GM21360 (cell line): ENCODE results near the gene UNG.
"Not testable (repeated sequence)": the region's sequence is repeated elsewhere in the genome, so short reads cannot be mapped to it uniquely, and the experiment has no call there.

Experiments used
- ATAC-seq: cut with Tn5 transposase; IDR thresholded peaks from one replicate; pipeline ENCODE4 v1.9.1; 2021; ENCODE audit warnings: mild to moderate bottlenecking, moderate library complexity; ENCODE audit not compliant: unreplicated experiment

Gene UNG

DNA sequence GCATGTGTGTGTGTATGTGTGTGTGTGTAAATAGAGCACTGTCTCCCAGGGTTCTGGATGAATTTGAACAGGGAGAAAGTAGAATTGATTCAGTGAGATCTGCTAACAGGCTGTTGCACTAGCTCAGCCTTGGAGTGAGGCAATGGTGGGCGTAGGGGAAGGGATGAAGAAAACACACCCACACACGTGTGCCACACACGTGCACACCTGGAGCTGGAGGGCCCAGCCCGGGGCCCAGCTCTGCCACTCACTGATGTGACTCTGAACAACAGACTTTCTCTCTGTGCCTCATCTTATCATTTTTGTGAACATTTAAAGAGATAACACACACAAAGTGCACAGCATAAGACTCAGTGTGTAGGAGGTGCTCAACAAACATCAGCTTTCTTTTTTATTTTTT, 23.2 kb downstream of the UNG start:
- ATAC-seq, result no peak

DNA sequence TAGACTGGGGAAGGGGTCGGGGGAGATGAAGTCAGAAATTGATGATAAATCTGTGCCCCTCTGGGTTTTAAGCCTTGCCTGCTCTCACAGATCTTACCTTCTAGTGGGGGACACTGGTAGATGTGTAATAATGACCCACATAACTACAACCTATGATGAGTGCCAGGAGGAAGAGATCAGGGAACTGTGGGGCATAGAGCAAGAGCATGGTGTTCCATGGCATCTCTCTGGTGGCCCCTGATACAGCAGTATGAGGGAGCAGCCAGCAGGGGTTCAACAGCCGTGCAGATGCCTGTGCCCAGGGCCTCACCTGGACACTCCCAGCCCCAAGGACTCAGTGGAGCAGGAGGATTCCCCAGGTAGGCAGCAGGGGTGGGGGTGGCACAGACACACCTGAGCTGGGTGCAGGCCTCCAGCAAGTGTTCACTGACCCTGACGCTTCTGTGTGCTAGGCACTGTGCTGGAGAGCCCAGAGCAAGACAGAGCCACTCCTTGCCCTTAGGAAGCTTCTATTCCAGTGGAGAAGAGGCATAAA, 24.0 kb downstream of the UNG start:
- no peak for ATAC-seq

DNA sequence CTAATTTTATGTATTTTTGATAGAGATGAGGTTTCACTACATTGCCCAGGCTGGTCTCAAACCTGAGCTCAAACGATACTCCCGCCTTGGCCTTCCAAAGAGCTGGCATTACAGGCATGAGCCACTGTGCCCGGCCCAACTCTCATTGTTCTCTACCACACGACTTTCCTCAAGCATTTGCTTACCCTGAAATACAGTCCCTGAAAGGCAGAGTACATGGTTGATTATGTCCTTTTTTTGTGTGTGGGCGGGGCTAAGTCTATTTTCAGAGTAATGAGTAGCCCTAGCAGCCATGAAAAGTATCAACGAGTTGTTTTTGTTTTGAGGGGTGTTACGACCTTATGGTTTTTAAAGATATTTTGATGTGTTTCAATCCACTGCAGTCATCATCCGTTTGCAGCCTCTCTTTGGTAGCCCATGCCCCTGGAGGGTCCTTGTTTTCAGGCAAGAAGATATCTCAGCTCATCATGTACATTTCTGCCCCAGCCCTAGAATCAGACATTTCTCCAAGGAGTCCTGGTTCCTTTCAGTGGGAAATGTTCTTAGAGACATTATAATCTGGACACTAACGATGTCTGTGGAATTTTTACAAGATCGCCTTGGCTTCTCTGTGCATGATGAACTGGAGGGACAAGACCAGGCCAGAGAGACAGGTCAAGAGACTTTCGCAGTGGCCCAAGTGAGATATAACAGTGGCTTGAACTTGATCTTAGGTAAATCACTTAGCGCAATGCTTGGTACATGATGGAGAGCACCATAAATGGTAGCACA, 27.7 kb downstream of the UNG start:
- no peak for ATAC-seq

DNA sequence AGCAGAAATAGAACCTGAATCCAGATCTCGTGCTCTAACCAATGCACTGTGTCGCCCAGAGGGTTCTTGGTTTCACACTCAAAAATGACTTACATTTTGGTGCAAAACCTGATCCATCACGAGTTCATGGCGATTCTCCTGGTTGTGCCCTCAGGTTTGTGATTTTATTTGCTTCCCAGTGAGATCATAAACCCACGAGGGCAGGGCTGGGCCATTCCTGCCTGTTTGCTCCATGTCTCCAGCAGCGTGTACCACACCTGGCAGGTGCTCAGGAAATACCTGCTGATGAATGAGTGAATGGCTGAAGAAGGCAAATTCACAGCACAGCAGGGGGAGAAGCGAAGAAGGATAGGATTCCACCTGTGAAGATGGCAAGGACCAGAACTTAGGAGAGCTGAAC, 28.4 kb downstream of the UNG start:
- ATAC-seq, result no peak

DNA sequence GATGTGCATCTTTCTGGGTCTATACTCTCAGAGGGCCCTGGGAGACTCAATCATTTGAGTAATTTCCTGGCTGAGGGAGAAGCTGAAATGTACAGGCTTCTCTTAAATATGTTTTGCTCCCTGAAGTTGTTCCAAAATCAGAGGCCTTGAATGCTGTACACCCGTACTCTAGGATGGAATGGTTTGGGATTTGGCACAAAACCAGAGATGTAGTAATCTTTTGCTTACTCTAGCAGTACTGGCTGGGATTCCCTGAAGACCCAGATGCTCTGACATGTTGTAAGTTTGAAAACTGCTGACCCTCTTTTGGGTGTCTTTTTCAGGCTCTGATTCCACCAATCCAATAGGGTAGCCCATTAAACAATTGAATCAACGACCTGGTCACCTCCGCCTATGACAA, 29.4 kb downstream of the UNG start:
- no peak for ATAC-seq

DNA sequence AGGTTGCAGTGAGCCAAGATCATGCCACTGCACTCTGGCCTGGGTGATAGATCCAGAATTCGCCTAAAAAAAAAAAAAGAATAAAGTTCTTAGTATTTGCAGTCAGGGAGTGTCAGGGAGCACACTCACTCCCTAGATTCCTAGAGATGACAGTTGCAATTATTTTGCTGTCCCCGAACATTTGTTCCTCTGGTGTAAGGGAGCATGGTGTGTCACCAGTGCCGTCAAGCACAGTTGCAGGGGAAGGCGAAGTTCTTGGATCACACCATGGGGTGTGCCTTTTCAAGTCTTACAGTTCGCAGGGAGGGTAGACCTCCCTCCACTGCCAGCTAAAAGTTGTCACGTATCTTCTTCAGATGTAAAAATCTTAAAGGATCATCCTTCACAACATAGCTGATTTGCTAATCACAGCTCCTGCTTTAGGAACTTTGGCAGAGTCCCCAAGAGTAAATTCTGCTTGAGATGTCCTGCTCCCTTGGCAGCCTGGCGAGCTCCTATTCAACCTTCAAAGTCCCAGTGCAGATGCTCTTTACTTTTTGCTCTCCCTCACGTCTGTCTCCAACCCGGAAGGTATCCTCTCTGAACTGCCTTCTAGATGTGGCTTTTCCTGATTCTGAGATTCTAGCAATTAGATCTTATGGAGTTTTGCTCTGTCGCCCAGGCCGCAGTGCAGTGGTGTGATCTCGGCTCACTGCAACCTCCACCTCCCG, 30.3 kb downstream of the UNG start:
- no peak for ATAC-seq

DNA sequence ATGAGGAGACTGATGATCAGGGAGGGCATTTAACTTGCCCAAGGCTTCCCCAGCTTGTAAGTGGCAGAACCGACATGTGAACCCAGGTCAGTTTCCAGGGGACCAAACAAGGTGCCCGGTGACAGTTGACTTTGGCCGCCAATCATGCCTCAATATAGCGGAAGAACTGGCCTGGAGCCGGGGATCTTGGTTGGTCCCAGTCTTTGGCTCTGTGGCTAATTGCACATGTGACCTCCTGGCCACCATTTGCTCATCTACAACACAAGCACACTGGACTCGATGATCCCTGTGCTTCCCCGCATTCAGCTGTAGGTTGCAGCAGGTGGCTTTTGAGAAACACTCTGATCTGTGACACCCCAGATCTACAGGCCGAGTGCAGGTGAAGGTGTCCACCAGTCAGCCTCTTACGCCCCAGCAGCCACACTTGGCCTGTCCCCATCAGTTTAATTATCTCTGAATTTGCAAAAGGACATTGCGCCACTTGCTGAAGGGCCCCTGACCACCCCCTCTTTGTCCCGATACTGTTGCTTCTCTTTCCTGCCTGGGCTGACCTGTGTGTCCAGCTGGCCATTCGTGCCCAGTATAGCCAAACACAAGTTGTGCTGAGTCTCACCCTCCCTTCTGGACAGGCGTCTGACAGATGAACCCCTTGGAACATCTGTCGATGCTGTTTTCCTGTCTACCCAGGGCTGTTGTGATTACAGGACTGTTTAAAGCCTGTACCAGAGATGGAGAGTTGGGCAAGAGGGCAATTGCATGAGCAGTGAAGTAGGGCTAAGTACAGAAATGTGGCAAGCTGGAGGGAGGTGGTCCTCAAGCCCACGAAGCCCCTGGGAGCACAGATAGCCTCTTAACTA, 33.1 kb downstream of the UNG start:
- ATAC-seq, result no peak

DNA sequence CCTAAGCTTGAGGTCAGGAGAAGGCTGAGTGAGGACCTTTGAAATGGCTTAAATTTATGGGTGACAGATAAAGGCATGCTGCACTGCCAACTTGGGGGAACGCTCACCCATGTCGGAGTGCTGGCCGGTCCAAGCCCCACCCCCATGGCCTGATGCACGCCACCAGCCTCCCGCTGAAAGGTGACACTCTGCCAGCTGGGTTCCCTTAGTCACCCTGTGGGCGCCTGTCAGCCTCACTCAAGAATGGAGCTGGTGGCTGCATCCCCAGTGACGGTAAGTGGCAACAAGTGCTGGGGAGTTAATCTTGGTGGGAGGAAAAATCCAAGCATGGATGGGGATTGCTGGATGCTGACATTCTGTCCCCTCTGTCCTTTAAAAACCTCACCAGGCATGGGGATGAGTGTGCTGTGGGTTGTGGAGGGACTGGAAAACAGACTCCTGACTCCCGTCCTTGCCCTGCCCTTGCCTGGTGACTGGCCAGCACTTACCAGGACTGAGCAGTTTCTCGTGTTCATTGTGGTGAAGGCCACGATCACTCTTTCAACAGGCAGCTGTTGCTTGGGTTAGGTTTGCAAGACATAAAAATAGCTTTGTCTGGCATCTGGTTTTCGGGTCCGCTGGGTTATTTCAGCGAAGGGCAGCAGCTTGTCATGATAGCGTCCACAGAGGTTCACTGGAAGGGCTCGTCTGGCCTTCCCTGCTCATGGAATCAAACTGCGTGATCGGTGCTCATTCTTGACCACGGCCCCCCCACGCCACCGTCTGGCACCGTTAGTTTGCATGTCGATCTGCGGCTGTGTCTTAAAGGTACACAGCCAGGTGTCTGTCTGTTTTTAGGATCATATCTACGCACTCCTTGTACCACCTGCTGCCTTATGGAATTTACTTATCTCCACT, 34.0 kb downstream of the UNG start:
- ATAC-seq, result no peak

DNA sequence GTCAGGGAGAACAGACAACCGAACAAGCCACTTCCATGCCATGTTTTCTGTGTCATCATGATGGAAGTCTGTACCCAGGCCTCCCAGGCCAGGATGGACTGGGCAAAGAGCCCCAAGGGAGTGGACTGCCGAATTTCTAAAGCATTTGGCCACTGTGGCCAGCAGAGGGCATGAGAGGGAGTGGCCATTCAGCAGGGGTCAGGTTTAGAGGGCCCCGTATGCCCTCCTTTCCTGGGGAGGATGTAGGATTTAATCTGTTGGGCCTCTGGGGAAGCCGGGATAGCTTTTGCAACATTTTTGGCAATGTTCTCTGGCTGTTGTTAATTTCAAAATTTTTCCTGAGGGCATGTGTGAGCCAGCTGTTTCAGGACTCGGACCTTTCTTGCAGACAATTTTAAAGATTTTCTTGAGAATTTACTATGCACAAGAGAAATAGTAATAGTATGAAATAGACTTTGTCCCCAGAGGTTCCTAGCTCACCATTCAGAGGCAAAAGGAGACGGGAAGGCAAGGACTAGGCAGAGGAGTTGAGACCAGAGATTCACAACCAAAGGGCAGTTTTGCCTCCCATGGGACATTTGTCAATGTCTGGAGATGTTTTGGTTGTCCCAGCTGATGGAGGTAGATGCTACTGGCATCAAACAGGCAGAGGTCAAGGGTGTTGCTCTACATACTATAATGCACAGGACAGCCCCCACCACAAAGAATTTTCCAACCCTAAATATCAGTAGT, 37.0 kb downstream of the UNG start:
- no peak for ATAC-seq

DNA sequence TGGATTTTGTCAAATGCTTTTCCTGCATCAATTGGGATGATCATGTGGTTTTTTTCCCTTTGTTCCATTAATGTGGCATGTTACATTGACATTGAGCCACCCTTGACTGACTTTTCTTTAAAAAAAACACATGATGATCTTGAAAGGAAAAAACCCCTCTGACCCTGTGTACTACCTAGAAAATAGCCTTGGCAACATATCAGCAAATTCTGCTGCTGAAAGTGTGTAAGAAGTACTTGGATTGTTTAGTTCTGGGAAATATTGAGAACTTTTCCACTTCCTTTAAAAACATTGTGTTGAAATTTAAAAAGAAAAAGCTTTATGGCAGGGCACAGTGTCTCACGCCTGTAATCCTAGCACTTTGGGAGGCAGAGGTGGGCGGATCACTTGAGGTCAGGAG, 39.7 kb downstream of the UNG start:
- no peak for ATAC-seq

DNA sequence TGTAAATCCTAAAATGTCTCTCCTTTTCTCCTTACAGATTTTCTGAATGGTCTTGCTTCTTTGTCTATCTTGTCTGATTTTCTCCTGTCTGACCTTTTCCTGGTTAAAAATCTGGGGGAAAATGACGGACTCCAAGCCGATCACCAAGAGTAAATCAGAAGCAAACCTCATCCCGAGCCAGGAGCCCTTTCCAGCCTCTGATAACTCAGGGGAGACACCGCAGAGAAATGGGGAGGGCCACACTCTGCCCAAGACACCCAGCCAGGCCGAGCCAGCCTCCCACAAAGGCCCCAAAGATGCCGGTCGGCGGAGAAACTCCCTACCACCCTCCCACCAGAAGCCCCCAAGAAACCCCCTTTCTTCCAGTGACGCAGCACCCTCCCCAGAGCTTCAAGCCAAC, 42.0 kb downstream of the UNG start:
- ATAC-seq, result no peak

DNA sequence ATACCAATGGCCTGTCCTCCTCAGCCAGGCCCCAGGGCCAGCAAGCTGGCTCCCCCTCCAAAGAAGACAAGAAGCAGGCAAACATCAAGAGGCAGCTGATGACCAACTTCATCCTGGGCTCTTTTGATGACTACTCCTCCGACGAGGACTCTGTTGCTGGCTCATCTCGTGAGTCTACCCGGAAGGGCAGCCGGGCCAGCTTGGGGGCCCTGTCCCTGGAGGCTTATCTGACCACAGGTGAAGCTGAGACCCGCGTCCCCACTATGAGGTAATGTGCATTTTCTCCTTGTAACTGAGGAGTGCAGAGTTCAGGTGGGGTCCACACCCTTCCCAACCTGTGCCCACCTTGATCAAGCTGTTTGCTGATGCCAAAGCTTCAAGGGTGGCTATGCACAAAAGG, 42.4 kb downstream of the UNG start:
- ATAC-seq, result no peak

DNA sequence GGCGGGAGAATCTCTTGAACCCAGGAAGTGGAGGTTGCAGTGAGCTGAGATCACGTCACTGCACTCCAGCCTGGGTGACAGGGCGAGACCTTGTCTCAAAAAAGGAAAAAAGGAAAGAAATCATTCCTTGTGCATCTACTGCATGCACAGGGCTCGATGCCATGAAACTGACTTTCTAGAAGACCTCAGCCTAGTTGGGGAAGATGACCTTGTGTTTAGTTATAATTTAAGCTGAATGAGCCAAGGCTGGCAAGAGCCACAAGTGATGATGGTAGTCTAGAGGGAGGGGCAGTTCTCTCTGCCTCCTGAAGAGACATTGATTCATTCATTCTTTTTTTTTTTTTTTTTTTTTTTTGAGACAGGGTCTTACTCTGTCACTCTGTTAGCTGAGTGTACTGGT, 43.2 kb downstream of the UNG start:
- no peak for ATAC-seq

DNA sequence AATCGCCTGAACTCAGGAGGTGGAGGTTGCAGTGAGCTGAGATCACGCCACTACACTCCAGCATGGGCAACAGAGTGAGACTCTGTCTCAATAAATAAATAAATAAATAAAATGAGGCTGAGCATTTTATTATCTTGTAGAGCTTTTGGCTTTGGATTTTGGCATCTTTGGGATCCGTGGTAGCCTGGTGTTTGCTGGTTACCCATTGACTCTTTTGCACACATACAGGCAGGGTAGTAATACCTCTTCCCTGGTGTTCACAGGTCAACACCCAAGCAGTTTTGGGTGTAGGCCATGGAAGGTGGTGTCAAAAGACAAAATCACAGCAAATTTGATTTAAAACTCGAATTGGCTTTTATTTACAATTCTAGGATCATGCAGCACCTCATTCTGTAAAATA, 46.8 kb downstream of the UNG start:
- no peak for ATAC-seq

DNA sequence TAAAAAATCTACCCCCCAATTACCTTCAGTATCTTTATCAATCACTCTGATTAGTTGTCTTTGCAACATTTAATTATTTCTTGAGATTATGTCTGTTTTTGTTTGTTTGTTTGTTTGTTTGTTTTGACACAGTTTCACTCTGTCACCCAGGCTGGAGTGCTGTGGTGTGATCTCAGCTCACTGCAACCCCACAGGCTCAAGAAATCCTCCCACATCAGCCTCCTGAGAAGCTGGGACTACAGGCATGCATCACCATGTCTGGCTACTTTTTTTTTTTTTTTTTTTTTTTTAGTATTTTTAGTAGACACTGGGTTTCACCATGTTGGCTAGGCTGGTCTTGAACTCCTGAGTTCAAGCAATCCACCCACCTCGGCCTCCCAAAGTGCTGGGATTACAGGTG, 49.7 kb downstream of the UNG start:
- ATAC-seq, result not testable (repeated sequence)

DNA sequence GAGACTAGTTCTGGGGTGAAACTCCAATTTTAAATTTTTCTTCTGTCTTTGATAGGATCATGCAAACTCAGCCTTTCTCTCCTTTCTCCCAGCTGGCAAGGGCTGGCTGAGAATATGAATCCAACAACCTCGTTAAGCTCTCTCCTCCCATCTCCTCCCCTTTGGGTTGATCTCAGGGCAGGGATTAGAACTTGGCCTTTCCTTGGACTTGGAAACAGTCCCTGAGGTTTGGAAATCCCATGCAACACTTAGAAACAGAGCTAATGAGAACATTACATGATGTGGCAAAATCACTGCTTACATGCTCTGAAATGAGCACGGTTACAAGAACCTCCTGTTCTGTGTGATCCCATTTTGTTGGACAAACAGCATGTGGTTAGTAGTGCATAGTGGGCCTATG, 50.6 kb downstream of the UNG start:
- no peak for ATAC-seq

DNA sequence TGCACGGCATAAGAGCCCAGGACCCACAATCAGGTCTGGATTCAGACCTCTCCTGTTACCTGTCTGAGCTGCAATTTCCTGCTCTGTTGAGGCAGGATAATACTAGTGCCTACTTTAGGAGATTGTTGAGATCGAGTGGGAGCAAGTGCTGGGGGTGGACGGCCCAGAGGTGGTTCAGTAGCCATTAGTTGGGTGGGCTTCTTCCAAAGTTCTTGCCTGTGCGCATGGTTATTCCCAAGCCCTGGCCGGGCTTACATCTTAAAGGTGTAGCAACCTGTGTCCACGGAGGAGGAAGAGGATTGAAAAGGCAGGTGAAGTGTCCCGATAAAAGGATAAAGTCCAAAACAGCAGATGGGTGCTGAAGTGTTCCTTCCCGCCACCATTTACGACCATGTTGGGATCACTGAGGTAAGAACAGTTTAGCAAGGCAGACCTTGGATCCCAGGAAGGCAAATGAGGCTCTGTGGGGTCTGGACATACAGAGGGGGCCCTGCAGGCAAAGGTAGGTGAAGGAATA, 52.8 kb downstream of the UNG start:
- no peak for ATAC-seq

DNA sequence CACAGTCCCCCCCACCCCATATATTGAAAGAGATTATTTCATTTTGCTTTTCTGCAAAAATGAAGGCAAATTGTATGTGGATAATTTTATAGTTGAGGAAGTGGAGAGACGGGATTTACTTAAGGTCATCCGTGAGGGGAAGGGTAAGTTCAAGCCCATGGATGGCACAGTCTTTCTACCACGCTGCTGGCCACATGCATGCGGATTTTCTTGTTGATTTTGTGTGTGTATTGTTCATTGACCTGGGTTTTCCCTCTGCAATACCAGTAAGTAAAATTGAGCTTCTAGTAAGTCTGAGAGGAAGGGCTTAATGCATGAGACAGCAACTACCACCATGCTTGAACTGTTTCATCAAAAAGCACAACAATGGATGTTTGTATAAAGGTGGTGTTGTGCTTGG, 54.1 kb downstream of the UNG start:
- no peak for ATAC-seq

DNA sequence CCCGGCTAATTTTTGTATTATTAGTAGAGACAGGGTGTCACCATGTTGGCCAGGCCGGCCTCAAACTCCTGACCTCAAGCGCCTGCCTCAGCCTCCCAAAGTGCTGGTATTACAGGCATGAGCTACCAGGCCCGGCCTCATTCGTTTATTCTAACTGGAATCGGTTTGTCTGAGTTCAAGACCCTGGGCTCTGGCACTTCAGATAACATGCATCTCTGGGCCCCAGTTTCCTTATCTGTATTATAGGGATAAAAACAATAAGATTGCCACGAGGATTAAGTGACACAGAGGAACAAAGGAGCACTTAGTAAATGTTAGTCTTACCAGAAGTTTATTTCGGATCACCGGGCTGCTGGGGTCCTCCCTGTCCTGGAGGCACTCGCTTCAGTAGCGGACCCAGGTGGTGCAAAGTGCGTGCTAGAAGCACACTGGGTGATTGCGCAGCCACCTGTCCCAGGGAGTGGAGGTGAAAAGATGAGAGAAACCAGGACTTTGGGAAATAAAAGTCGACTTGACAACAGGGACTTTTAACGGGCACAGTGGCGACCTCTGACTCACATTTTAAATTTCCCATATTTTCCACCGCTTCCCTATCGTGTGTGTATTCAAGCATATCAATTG, 56.5 kb downstream of the UNG start:
- ATAC-seq, result no peak
